Lower lobe of right lung (tissue), 2 donors: ENCODE data around the gene SH3PXD2A. TPM values are rescaled to one million over a fixed set of nuclear protein-coding genes. Genes with fewer than 3 reads are reported as not detected.

Source experiments
- ATAC-seq, 2 donors: fragments of 200-7000 bp; cut with Tn5 transposase; one replicate each; pipeline ENCODE4 v1.9.1; 2020 to 2022; ENCODE audit warnings: mild to moderate bottlenecking in 2 of 2, moderate library complexity in 2 of 2
- DNase-seq: peaks from one replicate; pipeline ENCODE4 v3.0.0-alpha.2; 2020
- H3K27ac ChIP-seq: fragments of 200-600 bp; one replicate; pipeline ENCODE4 v1.8.0; 2022
- H3K27me3 ChIP-seq: fragments of 200-600 bp; one replicate; pipeline ENCODE4 v1.8.0; 2022; ENCODE audit warnings: low read depth
- H3K36me3 ChIP-seq: fragments of 200-600 bp; one replicate; pipeline ENCODE4 v1.8.0; 2022; ENCODE audit warnings: mild to moderate bottlenecking
- H3K4me1 ChIP-seq: fragments of 200-600 bp; one replicate; pipeline ENCODE4 v1.8.0; 2022
- H3K4me3 ChIP-seq: fragments of 200-600 bp; one replicate; pipeline ENCODE4 v1.8.0; 2022; ENCODE audit warnings: mild to moderate bottlenecking
- H3K9me3 ChIP-seq: fragments of 200-600 bp; one replicate; pipeline ENCODE4 v1.8.0; 2022
- CTCF ChIP-seq: fragments of 200-600 bp; IDR thresholded peaks from one replicate; pipeline ENCODE4 v1.8.0; 2022; ENCODE audit warnings: antibody characterized with exemption, mild to moderate bottlenecking
- intact Hi-C: fragments of 100-400 bp; cut with DNase I; formaldehyde crosslinking; loops from one replicate; pipeline ENCODE4 v1.11.0; 2022
- total RNA-seq: library from RNA; stranded (reverse); fragmentation: NEBNext Ultra II Directional; extraction: Animal tissue kit (Norgen Biotek cat#: 25700); gene quantifications from one replicate; pipeline ENCODE4 v1.2.1, GENCODE V29; 2021
- donor health status: DM: no; HTN: yes; CAD: no; lungs with severe emphysema.

SH3PXD2A gene
- total RNA-seq, 1 donor from 2014 or later, result 34.8 TPM

DNA sequence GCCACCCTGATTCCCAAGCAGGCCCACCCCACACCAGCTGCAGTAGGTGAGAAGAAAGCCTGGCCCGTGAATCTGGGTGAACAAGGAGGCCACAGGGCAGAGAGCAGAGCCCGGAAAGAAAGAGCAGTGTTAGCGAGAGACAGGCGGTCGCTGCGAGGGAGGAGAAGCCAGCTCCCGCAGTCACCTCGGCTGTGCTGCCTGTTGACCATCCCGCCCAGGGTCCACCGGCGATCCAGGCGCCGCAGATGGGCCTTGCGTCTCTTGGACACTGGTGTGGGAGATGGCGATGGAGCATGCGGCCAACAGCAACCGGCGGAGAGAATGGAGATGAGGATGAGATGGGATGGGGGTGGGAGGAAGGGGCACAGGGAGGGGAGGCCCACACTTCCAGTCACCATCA lies 233.1 kb downstream of the SH3PXD2A start:
- Histone ChIP-seq H3K4me3 (no peak overlapping the region), H3K9me3 (no peaks in the 10 kb centered on the region), H3K4me1 (peaks cover 22% of the 10 kb centered on the region), H3K27ac (no peak overlapping the region), H3K36me3 (peaks cover 74% of the 10 kb centered on the region), H3K27me3 (no peaks in the 10 kb centered on the region)
- no peak for TF ChIP-seq CTCF
- no peak for DNase-seq
- ATAC-seq, result no peak
- intact Hi-C loops, result no loop called here

DNA sequence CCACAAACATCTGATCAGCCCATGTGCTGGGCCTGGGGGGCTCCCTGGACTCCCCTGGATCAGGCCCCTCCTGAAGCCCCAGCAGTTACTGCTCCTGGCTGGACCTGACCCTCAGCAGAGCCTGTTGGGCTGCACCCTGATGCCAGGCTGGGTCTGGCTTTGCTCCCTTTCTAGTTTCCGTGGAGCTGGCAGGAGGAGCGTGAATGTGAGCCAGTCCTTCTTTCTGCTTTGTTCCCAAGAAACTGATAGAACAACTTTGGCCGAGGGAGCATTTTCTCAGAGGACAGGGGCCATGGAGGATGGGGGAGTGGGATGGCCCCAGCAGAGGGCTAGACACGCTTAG lies 233.6 kb downstream of the SH3PXD2A start:
- intact Hi-C loops, result no loop called here
- no peak for DNase-seq

DNA sequence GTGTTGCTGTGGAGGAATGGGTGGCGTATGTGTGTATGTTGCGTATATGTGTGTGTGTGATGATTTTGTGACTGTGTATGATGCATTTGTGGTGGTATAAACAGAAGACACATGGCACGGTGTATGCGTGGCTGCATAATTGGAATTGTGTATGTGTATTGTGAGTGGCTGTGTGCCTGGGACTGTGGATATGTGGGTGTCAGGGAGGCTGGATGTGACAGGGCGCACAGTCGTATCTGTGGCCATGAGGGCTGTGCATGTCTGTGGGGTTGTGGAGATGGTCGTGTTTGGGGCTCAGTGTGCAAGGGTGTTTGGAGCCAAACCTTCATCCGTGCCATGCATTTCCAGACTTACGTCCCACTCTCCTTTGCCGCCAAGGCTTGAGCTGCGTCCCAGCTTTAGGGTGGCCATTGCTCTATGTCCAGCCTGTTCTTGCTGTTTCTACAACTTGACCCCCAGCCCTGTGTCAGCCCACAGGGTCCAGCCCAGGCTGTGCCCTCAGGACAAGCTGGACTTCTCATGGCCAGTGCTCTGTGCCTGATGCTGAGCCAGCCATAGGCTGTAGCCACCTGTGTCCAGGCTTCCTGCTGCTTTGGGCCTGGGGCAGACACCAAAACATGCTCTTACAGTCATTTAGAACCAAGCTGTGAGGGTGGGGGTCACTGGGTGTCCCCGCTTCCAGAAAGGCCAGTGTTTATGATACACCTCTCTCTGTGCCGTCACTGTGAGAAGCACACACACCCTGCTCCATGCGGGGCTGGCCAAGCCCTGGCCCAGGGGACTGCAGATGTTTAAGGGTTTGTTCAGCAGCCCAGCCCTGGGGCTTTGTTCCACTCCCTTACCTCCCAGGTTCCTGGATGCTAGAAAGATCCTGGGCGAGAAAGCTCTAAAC lies 234.2 kb downstream of the SH3PXD2A start:
- no peak for TF ChIP-seq CTCF
- H3K36me3 ChIP-seq, result peaks cover 72% of the 10 kb centered on the region
- H3K9me3 ChIP-seq, result no peaks in the 10 kb centered on the region
- peaks cover 33% of the 10 kb centered on the region for H3K4me1 ChIP-seq
- DNase-seq (no peak), ATAC-seq (no peak)
- H3K27ac ChIP-seq, result no peak overlapping the region
- intact Hi-C loops, result no loop called here
- H3K27me3 ChIP-seq, result no peaks in the 10 kb centered on the region
- H3K4me3 ChIP-seq, result no peak overlapping the region

More for the DNA sequence above, 233.6 kb downstream of the SH3PXD2A start:
- H3K27me3 ChIP-seq, result no peaks in the 10 kb centered on the region
- no peaks in the 10 kb centered on the region for H3K9me3 ChIP-seq
- peaks cover 72% of the 10 kb centered on the region for H3K36me3 ChIP-seq
- no peak for TF ChIP-seq CTCF
- ATAC-seq, result no peak
- no peak overlapping the region for H3K27ac ChIP-seq
- no peak overlapping the region for H3K4me3 ChIP-seq
- H3K4me1 ChIP-seq, result peaks cover 27% of the 10 kb centered on the region

DNA sequence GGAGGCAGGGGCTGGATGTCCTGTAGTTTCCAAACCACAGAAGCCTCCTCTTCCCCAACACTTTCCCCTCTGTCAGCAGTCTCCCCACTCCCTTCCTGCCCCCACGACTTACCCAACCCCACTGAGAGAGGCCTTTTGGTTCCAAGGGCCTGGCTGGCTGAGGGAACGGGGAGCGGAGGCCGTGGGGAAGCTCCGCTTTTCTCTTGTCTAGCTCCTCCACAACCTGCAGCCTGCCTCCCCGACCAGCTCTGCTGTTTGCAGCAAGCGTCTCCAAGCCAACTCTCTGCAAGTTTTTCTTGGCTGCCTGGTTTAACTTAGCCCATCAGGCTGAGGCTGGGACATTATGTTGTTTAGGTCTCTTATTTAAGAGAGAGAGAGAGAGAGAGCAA lies 235.0 kb downstream of the SH3PXD2A start:
- H3K9me3 ChIP-seq, result no peaks in the 10 kb centered on the region
- intact Hi-C loops, result no loop called here
- ATAC-seq, result no peak
- peaks cover 66% of the 10 kb centered on the region for H3K36me3 ChIP-seq
- DNase-seq, result no peak
- peaks cover 36% of the 10 kb centered on the region for H3K4me1 ChIP-seq
- no peaks in the 10 kb centered on the region for H3K27me3 ChIP-seq
- no peak overlapping the region for H3K4me3 ChIP-seq
- TF ChIP-seq CTCF, result no peak
- peak overlapping the region; percentile 56 for H3K27ac ChIP-seq

GRCh38 chr10:103619424-103620351 lies 235.7 kb downstream of the SH3PXD2A start:
- H3K27ac ChIP-seq, result peak overlapping the region; percentile 56
- H3K36me3 ChIP-seq, result peaks cover 60% of the 10 kb centered on the region
- no peak for TF ChIP-seq CTCF
- H3K4me1 ChIP-seq, result peaks cover 41% of the 10 kb centered on the region
- intact Hi-C loops, result loop anchor here (10.0 kb wide), 1 partner anchor 65 kb away; no protein-coding TSS in a partner anchor
- ATAC-seq, result no peak
- no peak overlapping the region for H3K4me3 ChIP-seq
- no peaks in the 10 kb centered on the region for H3K27me3 ChIP-seq
- DNase-seq, result no peak
- H3K9me3 ChIP-seq, result no peaks in the 10 kb centered on the region
